Naive B cell (primary cell): ENCODE measurements around the gene GARIN5A. TPM values are rescaled to one million over a fixed set of nuclear protein-coding genes. Genes with fewer than 3 reads are reported as not detected.

ENCODE experiments used
- ATAC-seq, 2 donors: fragments of 150-1000 bp; cut with Tn5 transposase; 2 replicates each; pipeline ENCODE4 v1.10.0; 2021; ENCODE audit warnings: low read depth in 2 of 2, mild to moderate bottlenecking in 2 of 2, moderate library complexity in 2 of 2
- DNase-seq: peaks from one replicate; pipeline ENCODE4 v3.0.0; 2022
- H3K27ac Mint-ChIP-seq, 6 donors: one replicate each; pipeline ENCODE4 v1.8.0; 2020 to 2022; ENCODE audit warnings: mild to moderate bottlenecking in 6 of 6, mixed read lengths in 6 of 6, moderate library complexity in 5 of 6, inconsistent platforms in 2 of 6
- H3K27me3 Mint-ChIP-seq, 3 donors: one replicate each; pipeline ENCODE4 v1.8.0; 2021 to 2022; ENCODE audit warnings: mixed read lengths in 3 of 3, mild to moderate bottlenecking in 1 of 3
- H3K36me3 Mint-ChIP-seq, 2 donors: one replicate each; pipeline ENCODE4 v1.8.0; 2020 to 2022; ENCODE audit warnings: mixed read lengths in 2 of 2, inconsistent platforms in 1 of 2, mild to moderate bottlenecking in 1 of 2
- H3K4me1 Mint-ChIP-seq, 3 donors: one replicate each; pipeline ENCODE4 v1.8.0; 2020 to 2022; ENCODE audit warnings: mixed read lengths in 3 of 3, inconsistent platforms in 1 of 3, mild to moderate bottlenecking in 1 of 3, moderate library complexity in 1 of 3
- H3K4me3 Mint-ChIP-seq, 8 donors: one replicate each; pipeline ENCODE4 v1.8.0; 2020 to 2022; ENCODE audit warnings: mild to moderate bottlenecking in 8 of 8, mixed read lengths in 8 of 8, moderate library complexity in 8 of 8, inconsistent platforms in 2 of 8
- H3K9me3 Mint-ChIP-seq, 7 donors: one replicate each; pipeline ENCODE4 v1.8.0; 2020 to 2022; ENCODE audit warnings: mixed read lengths in 7 of 7, mild to moderate bottlenecking in 5 of 7, inconsistent platforms in 2 of 7, moderate library complexity in 1 of 7
- polyA plus RNA-seq, 6 donors: library from polyadenylated mRNA; unstranded; fragments of 300-500 nt; fragmentation: Illumina TruSeq; gene quantifications; one replicate each; pipeline ENCODE4 v1.2.3, GENCODE V29; 2021; ENCODE audit warnings: low read depth in 6 of 6

Gene GARIN5A
- polyA plus RNA-seq, 6 donors from 2014 or later, result 0.38 to 2.2 (median 0.50) TPM; not detected in 1

DNA sequence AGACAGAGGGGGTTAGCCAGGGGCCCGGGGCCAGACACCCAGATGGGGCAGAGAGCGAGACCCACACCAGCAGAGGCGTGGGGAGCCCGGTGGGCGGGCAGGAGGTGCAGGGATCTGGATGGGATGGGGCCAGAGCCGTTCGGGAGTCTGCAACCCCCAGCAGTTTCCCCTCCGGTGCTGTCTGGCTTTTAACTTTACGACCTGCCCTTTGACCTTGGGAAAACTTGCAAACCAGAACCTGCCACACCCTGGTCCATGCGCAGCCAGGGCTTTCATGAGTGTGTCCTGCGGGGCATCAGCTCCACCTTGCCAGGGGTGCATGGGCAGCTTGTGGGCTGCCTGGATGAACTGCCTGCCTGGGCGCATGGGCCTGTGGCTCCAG lies 24.5 kb upstream of the GARIN5A start:
- peaks cover 0 to 10% (median 2%) of the 10 kb centered on the region in 3 donors for H3K4me1 Mint-ChIP-seq

DNA sequence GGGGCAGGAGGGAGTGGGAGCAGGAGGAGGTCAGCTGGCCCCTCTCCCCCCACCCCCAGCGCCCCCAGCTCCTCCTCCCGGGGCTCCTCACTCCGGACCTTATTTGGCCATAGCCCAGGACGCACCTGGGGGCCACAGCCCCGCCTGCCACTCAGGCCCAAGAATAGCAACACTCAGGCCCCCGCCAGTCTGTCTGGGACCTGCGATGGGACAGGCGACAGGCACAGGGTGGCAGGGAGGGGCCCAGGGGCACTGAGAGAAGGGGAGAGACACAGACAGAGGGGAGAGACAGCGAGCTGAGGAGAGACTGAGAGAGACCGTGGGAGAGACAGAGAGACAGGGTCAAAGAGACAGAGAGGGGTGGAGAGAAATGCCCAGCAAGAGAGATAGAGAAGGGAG lies 24.1 kb upstream of the GARIN5A start:
- no peaks in the 10 kb centered on the region for H3K36me3 Mint-ChIP-seq

More for the DNA sequence above, 24.5 kb upstream of the GARIN5A start:
- DNase-seq, result no peak
- H3K27me3 Mint-ChIP-seq, result no peaks in the 10 kb centered on the region
- H3K9me3 Mint-ChIP-seq, result no peaks in the 10 kb centered on the region
- H3K36me3 Mint-ChIP-seq, result no peaks in the 10 kb centered on the region
- ATAC-seq, result peak in 1 of 2 donors; percentile 13
- H3K27ac Mint-ChIP-seq, result peak overlapping the region in 2 of 6 donors; percentile 42 to 81
- no peak overlapping the region for H3K4me3 Mint-ChIP-seq

DNA sequence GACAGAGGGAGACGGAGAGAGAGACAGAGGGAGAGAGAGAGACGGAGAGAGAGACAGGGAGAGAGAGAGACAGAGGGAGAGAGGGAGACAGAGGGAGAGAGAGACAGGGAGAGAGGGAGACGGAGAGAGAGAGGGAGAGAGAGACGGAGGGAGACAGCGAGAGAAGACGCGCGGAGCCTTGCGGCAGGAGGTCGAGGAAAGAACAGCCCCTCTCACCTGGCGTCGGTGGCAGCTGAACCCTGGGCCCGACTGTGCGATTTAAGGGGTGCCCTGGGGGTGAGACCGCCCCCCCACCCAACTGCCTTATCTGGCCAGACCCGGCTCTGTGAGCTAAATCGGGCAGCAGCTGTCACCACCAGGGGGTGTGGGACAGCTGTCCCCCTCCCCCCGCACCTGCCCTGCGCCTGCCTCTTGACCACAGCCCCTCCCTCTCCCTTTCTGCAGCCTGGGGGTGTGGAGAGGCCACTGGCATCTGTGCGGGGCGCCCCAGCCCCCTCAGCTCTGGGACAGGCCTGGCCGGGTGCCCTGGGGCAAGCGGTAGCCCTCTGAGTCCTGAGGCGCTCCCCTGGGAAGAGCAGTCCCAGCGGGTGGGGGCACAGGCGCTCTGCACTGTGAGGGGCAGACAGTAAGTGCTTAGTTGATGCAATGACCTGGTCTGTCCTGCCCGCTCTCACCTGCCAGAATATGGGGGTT lies 23.6 kb upstream of the GARIN5A start:
- DNase-seq (no peak), ATAC-seq (peak; percentile 50 to 66)
- H3K4me1 Mint-ChIP-seq, result peaks cover 0 to 10% (median 2%) of the 10 kb centered on the region in 3 donors
- no peak overlapping the region for H3K4me3 Mint-ChIP-seq
- H3K9me3 Mint-ChIP-seq, result no peaks in the 10 kb centered on the region
- no peaks in the 10 kb centered on the region for H3K36me3 Mint-ChIP-seq
- peak overlapping the region in 1 of 6 donors; percentile 42 for H3K27ac Mint-ChIP-seq
- H3K27me3 Mint-ChIP-seq, result no peaks in the 10 kb centered on the region

More for the DNA sequence above, 24.1 kb upstream of the GARIN5A start:
- DNase-seq, result no peak
- Mint-ChIP-seq H3K27ac (peak overlapping the region in 2 of 6 donors; percentile 42 to 81), H3K4me3 (no peak overlapping the region), H3K9me3 (no peaks in the 10 kb centered on the region), H3K4me1 (peaks cover 0 to 10% (median 2%) of the 10 kb centered on the region in 3 donors), H3K27me3 (no peaks in the 10 kb centered on the region)
- ATAC-seq, result peak in 1 of 2 donors; percentile 16

- Mint-ChIP-seq H3K27ac (no peak overlapping the region), H3K4me1 (peaks cover 0 to 10% (median 2%) of the 10 kb centered on the region in 3 donors), H3K36me3 (no peaks in the 10 kb centered on the region), H3K27me3 (no peaks in the 10 kb centered on the region), H3K9me3 (no peaks in the 10 kb centered on the region), H3K4me3 (no peak overlapping the region)
- DNase-seq (no peak), ATAC-seq (no peak)
These were observed 21.8 kb upstream of the GARIN5A start for GRCh38 chr19:50498219-50499056.

- Mint-ChIP-seq H3K27me3 (peaks cover 0 to 4% (median 0%) of the 10 kb centered on the region in 3 donors), H3K9me3 (no peaks in the 10 kb centered on the region), H3K27ac (no peak overlapping the region), H3K36me3 (no peaks in the 10 kb centered on the region), H3K4me3 (no peak overlapping the region), H3K4me1 (peaks cover 7 to 14% (median 7%) of the 10 kb centered on the region in 3 donors)
- ATAC-seq, result no peak
- no peak for DNase-seq
These were observed 20.4 kb upstream of the GARIN5A start for GRCh38 chr19:50497022-50497405.

DNA sequence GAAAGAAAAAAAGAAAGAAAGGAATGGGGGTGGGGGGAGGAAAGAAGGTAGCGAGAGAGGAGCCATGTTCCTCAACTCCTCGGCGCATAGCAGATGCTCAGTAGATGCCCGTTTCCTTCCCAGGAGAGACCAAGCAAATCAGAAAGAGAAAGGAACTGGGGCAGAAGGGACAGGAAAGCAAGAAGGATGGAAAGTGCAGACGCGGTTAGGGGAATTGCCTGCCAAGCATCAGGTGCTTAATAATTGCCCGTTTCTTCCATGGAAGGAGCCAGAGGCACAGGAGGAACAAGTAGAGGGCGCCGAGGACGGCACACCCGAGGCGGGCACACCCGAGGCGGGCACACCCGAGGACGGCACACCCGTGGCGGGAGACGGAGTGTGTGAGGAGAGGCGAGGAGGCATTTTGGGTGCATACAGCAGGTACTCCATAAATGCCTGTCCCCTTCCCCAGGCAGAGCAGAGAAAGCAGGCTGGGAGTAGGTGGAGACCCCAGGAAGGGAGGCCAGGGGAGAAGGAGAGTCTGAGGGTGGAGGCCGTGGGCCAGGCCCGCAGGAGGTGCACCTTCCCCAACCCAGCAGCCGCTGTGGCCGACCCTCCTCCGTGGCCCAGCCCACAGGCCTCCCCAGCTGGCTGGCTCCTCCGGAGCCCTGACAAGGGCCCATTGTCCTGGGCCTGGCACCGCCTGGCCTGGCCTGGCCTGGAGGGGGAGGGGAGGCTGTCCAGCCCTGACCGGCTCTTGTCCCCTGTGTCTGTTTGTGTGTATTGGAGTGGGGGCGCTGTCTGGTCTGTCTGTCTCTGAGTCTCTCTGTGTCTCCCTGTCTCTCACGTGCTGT lies 19.8 kb upstream of the GARIN5A start:
- Mint-ChIP-seq H3K27me3 (peaks cover 0 to 10% (median 4%) of the 10 kb centered on the region in 3 donors), H3K9me3 (no peaks in the 10 kb centered on the region), H3K4me1 (peaks cover 11 to 17% (median 13%) of the 10 kb centered on the region in 3 donors), H3K4me3 (no peak overlapping the region), H3K36me3 (no peaks in the 10 kb centered on the region), H3K27ac (peak overlapping the region in 1 of 6 donors; percentile 11)
- DNase-seq, result no peak
- no peak for ATAC-seq

DNA sequence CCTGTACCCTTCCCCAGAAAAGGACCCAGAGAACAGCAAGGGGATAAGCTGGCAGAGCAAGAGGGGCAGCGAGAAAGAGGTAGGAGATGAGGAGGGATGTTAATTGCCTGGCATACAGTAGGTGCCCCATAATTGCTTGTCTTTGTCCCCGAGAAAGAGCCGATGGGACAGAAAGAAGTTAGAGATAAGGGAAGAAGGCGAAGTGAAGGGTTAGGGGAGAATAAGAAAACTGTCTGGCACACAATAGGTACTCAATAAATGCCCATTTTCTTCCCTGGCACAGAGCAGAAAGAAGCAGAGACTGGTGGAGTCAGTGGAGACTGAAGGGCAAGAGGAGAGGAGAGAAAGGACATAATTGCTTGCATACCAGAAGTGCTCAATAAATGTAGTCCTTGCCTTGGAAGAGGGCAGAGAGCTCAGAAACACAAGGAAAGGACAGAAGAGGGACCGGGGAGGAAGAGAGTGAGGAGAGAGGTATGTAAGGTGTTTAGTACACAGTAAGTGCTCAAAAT lies 18.4 kb upstream of the GARIN5A start:
- no peaks in the 10 kb centered on the region for H3K36me3 Mint-ChIP-seq
- peaks cover 0 to 16% (median 4%) of the 10 kb centered on the region in 3 donors for H3K27me3 Mint-ChIP-seq
- ATAC-seq, result no peak
- no peaks in the 10 kb centered on the region for H3K9me3 Mint-ChIP-seq
- peaks cover 20 to 23% (median 22%) of the 10 kb centered on the region in 3 donors for H3K4me1 Mint-ChIP-seq
- H3K4me3 Mint-ChIP-seq, result no peak overlapping the region
- no peak for DNase-seq
- peak overlapping the region in 1 of 6 donors; percentile 1 for H3K27ac Mint-ChIP-seq

DNA sequence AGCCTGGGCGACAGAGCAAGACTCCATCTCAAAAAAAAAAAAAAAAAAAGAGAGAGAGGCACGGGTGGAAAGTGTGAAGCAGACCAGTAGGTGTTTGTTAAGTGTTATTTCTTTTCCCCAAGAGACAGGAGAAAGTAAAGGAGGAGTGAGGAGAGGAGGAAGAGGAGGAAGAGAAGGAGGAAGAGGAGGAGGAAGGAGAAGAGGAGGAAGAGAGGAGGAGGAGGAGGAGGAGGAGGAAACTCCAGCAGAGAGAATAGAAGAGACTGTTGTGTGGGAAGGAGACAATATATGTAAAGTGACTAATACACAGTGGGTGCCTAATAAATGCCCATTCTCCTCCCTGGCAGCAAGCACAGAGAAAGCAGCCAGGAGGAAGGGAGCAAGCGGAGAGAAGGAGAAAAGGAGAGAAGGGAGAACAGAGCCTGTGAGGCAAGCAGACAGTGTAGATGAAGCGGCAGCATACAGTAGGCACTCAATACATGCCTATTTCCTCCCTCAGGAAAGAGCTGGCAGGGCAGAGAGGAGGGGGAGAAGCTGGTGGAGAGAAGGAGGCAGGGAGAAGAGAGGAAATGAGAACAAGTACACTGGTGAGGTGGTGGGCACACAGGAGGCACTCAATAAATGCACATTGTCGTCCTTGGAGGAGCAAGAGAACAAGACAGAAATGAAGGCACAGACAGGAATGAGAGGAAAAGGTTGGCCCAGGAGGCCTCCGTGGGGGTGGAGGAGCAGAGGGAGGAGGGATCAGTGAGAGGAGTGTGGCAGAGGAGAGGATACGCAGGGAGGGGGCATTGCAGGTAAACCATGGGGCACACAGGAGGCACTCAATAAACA lies 17.8 kb upstream of the GARIN5A start:
- Mint-ChIP-seq H3K27me3 (peaks cover 0 to 16% (median 4%) of the 10 kb centered on the region in 3 donors), H3K9me3 (no peaks in the 10 kb centered on the region), H3K27ac (peak overlapping the region in 2 of 6 donors; percentile 72 to 81), H3K4me1 (peaks cover 24 to 25% (median 25%) of the 10 kb centered on the region in 3 donors), H3K4me3 (no peak overlapping the region), H3K36me3 (peaks cover 0 to 5% of the 10 kb centered on the region in 2 donors)
- ATAC-seq, result no peak
- no peak for DNase-seq

GRCh38 chr19:50493171-50493570 lies 16.5 kb upstream of the GARIN5A start:
- DNase-seq (no peak), ATAC-seq (no peak)
- Mint-ChIP-seq H3K36me3 (peaks cover 0 to 18% of the 10 kb centered on the region in 2 donors), H3K4me1 (peaks cover 36 to 37% (median 36%) of the 10 kb centered on the region in 3 donors), H3K27me3 (peaks cover 0 to 16% (median 4%) of the 10 kb centered on the region in 3 donors), H3K27ac (no peak overlapping the region), H3K9me3 (no peaks in the 10 kb centered on the region), H3K4me3 (no peak overlapping the region)

DNA sequence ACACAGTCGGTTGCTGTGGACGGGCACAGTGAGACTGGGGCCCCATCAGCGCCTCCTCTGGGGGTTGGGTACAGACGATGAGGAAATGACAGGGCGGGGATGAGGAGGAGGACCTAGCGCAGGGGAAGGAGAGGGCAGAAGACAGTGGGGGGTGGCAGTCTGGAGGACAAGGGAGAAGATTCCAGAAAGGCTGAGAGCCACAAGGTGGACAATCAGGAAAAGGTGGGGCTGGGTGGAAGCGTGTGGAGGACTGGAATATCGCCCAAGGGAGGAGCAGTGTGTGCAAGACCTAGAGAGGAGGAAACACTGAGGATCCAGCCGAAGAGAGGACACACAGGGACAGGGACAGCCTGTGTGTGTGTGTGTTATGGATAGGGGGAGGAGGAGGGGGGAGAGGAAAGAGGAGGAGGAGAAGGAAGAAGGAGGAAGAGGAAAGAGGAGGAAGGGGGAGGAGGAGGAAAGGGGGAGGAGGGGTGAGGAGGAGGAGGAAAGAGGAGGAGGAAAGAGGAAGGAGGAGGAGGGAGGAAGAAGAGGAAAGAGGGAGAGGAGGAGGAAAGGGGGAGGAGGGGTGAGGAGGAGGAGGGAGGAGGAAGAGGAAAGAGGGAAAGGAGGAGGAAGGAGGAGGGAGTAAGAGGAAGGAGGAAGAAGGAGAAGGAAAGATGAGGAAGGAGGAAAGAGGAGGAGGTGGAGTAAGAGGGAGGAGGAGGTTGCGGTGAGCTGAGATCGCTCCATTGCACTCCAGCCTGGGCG lies 15.8 kb upstream of the GARIN5A start:
- peak overlapping the region in 3 of 6 donors; percentile 35 to 85 (median 77) for H3K27ac Mint-ChIP-seq
- peak overlapping the region in 1 of 8 donors; percentile 16 for H3K4me3 Mint-ChIP-seq
- DNase-seq (no peak), ATAC-seq (peak; percentile 91 to 94)
- peaks cover 0 to 18% of the 10 kb centered on the region in 2 donors for H3K36me3 Mint-ChIP-seq
- H3K9me3 Mint-ChIP-seq, result no peaks in the 10 kb centered on the region
- peaks cover 39 to 44% (median 42%) of the 10 kb centered on the region in 3 donors for H3K4me1 Mint-ChIP-seq
- H3K27me3 Mint-ChIP-seq, result peaks cover 4 to 16% (median 5%) of the 10 kb centered on the region in 3 donors

DNA sequence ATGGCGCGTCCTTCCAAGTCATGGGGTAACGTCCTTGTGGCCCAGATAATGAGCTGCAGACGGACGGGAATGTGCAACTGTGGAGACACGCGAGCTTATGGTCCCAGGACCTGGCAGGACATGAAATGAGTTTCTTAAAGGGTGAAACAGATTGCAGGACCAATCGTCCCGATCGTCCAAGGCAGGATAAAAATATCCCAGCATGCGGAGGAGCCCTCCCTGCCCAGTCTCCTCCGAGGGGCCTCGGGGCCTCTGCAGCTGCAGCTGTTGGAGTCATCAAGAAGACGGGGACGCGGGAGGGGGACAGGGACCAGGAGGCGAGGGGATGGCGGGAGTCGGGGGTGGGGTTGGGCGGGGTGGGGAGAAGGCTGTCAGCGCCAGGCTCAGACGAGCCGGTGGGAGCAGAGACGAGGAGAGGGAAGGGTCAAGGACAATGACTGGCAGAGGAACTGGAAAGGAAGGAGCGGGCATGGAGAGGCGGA lies 14.4 kb upstream of the GARIN5A start:
- Mint-ChIP-seq H3K36me3 (peaks cover 0 to 18% of the 10 kb centered on the region in 2 donors), H3K4me1 (peaks cover 39 to 52% (median 51%) of the 10 kb centered on the region in 3 donors), H3K4me3 (peak overlapping the region in 1 of 8 donors; percentile 16), H3K27ac (peak overlapping the region in 4 of 6 donors; percentile 71 to 92 (median 80)), H3K27me3 (peaks cover 4 to 16% (median 7%) of the 10 kb centered on the region in 3 donors), H3K9me3 (no peaks in the 10 kb centered on the region)
- no peak for DNase-seq
- no peak for ATAC-seq
